D721Med (cell line): ENCODE results near the gene DMRT3.
A peak's percentile ranks its signal among the peaks of the same experiment; 100 is the strongest.

Source experiments
- DNase-seq: peaks from one replicate; pipeline ENCODE4 v3.0.0; 2011; ENCODE audit warnings: low spot score; ENCODE audit not compliant: insufficient read length
- FAIRE-seq: peaks from 2 replicates; lab custom pipeline; 2011; peaks lifted over from hg19 to GRCh38; lab: Jason Lieb, UNC
- CTCF ChIP-seq: IDR thresholded peaks from 2 replicates; pipeline ENCODE4 v1.5.1; 2012; ENCODE audit warnings: mild to moderate bottlenecking, control low read depth; ENCODE audit not compliant: insufficient read depth; ENCODE audit errors: missing control alignments

DMRT3 gene

GRCh38 chr9:1002678-1003077 is 26.2 kb downstream of the DMRT3 start:
- FAIRE-seq: no peak
- DNase-seq: no peak

GRCh38 chr9:1005043-1005667 is 28.7 kb downstream of the DMRT3 start:
- FAIRE-seq: peak; percentile 46
- DNase-seq: no peak
- TF ChIP-seq CTCF: peak; percentile 61

More at GRCh38 chr9:1002678-1003077, 26.2 kb downstream of the DMRT3 start:
- no peak for TF ChIP-seq CTCF

GRCh38 chr9:1007312-1007711 is 30.9 kb downstream of the DMRT3 start:
- FAIRE-seq: no peak
- no peak for TF ChIP-seq CTCF
- no peak for DNase-seq

- TF ChIP-seq CTCF: no peak
- DNase-seq (no peak), FAIRE-seq (no peak)
Observed at GRCh38 chr9:1008216-1008615, 31.8 kb downstream of the DMRT3 start.

GRCh38 chr9:1009101-1009707 is 32.7 kb downstream of the DMRT3 start:
- TF ChIP-seq CTCF: peak; percentile 95
- DNase-seq (peak; percentile 33), FAIRE-seq (no peak)

GRCh38 chr9:1013021-1013420 is 36.6 kb downstream of the DMRT3 start:
- FAIRE-seq: no peak
- no peak for TF ChIP-seq CTCF
- no peak for DNase-seq

GRCh38 chr9:1014225-1014624 is 37.8 kb downstream of the DMRT3 start:
- DNase-seq (no peak), FAIRE-seq (no peak)
- no peak for TF ChIP-seq CTCF
